ENCODE results near the gene TPST2.
A peak's percentile ranks its signal among the peaks of the same experiment; 100 is the strongest.
"Not testable (repeated sequence)": the region's sequence is repeated elsewhere in the genome, so short reads cannot be mapped to it uniquely, and the experiment has no call there.

The TPST2 gene

GRCh38 chr22:26621663-26622062, 31.7 kb upstream of the TPST2 start, which contains the start of gene CRYBA4:
TSS of gene CRYBA4 (plus strand) at chr22:26621963. CDS start at chr22:26622597, 634 bp downstream.
- FAIRE-seq (no peak), DNase-seq (ENCODE audit: insufficient read length, low spot score) (no peak)
- no peak for TF ChIP-seq PAX5 (IDR thresholded peaks at IDR 0.05; ENCODE audit: insufficient read depth, low read length, severe bottlenecking)
- TF ChIP-seq POLR2AphosphoS5 (IDR thresholded peaks at IDR 0.05; ENCODE audit: low read depth, low read length) = no peak
- TF ChIP-seq POU2F2 (IDR thresholded peaks at IDR 0.05; ENCODE audit: low read depth, low read length) = no peak

GRCh38 chr22:26620197-26620596, 30.3 kb upstream of the TPST2 start:
- FAIRE-seq = no peak
- TF ChIP-seq POU2F2 (IDR thresholded peaks at IDR 0.05; ENCODE audit: low read depth, low read length) = no peak
- no peak for TF ChIP-seq PAX5 (IDR thresholded peaks at IDR 0.05; ENCODE audit: insufficient read depth, low read length, severe bottlenecking)
- TF ChIP-seq POLR2AphosphoS5 (IDR thresholded peaks at IDR 0.05; ENCODE audit: low read depth, low read length) = no peak
- no peak for TF ChIP-seq TAF1 (IDR thresholded peaks at IDR 0.05; ENCODE audit: low read depth, low read length)
- no peak for TF ChIP-seq POLR2A (IDR thresholded peaks at IDR 0.05; ENCODE audit: low read depth, low read length)
- no peak for TF ChIP-seq SPI1 (IDR thresholded peaks at IDR 0.05; ENCODE audit: low read depth, low read length)
- DNase-seq (ENCODE audit: insufficient read length, low spot score) = no peak

GRCh38 chr22:26619510-26619909, 29.6 kb upstream of the TPST2 start:
- FAIRE-seq (no peak), DNase-seq (ENCODE audit: insufficient read length, low spot score) (no peak)
- TF ChIP-seq PAX5 (IDR thresholded peaks at IDR 0.05; ENCODE audit: insufficient read depth, low read length, severe bottlenecking) (no peak), POLR2A (IDR thresholded peaks at IDR 0.05; ENCODE audit: low read depth, low read length) (no peak), POLR2AphosphoS5 (IDR thresholded peaks at IDR 0.05; ENCODE audit: low read depth, low read length) (no peak), TAF1 (IDR thresholded peaks at IDR 0.05; ENCODE audit: low read depth, low read length) (no peak), POU2F2 (IDR thresholded peaks at IDR 0.05; ENCODE audit: low read depth, low read length) (no peak), SPI1 (IDR thresholded peaks at IDR 0.05; ENCODE audit: low read depth, low read length) (no peak)

- DNase-seq (ENCODE audit: insufficient read length, low spot score) = no peak
- peak; percentile 51 for FAIRE-seq
- TF ChIP-seq TAF1 (IDR thresholded peaks at IDR 0.05; ENCODE audit: low read depth, low read length) (no peak), PAX5 (IDR thresholded peaks at IDR 0.05; ENCODE audit: insufficient read depth, low read length, severe bottlenecking) (no peak), POU2F2 (IDR thresholded peaks at IDR 0.05; ENCODE audit: low read depth, low read length) (no peak), POLR2AphosphoS5 (IDR thresholded peaks at IDR 0.05; ENCODE audit: low read depth, low read length) (no peak), POLR2A (IDR thresholded peaks at IDR 0.05; ENCODE audit: low read depth, low read length) (no peak), SPI1 (IDR thresholded peaks at IDR 0.05; ENCODE audit: low read depth, low read length) (no peak)
These were observed 28.5 kb upstream of the TPST2 start for GRCh38 chr22:26618455-26618854.

- no peak for FAIRE-seq
- DNase-seq (ENCODE audit: insufficient read length, low spot score) = no peak
These were observed 27.6 kb upstream of the TPST2 start, which contains the start of gene CRYBB1 for GRCh38 chr22:26617271-26618199. TSS of gene CRYBB1 (minus strand) at chr22:26618027. CDS start at chr22:26616319, 1,708 bp downstream.

GRCh38 chr22:26616650-26617049, 26.7 kb upstream of the TPST2 start:
- DNase-seq (ENCODE audit: insufficient read length, low spot score) (no peak), FAIRE-seq (no peak)
- TF ChIP-seq SPI1 (IDR thresholded peaks at IDR 0.05; ENCODE audit: low read depth, low read length) (no peak), TAF1 (IDR thresholded peaks at IDR 0.05; ENCODE audit: low read depth, low read length) (no peak), POU2F2 (IDR thresholded peaks at IDR 0.05; ENCODE audit: low read depth, low read length) (no peak), POLR2AphosphoS5 (IDR thresholded peaks at IDR 0.05; ENCODE audit: low read depth, low read length) (no peak)

More at GRCh38 chr22:26617271-26618199, 27.6 kb upstream of the TPST2 start, which contains the start of gene CRYBB1:
- TF ChIP-seq POLR2AphosphoS5 (IDR thresholded peaks at IDR 0.05; ENCODE audit: low read depth, low read length) (no peak), PAX5 (IDR thresholded peaks at IDR 0.05; ENCODE audit: insufficient read depth, low read length, severe bottlenecking) (no peak), POLR2A (IDR thresholded peaks at IDR 0.05; ENCODE audit: low read depth, low read length) (no peak), SPI1 (IDR thresholded peaks at IDR 0.05; ENCODE audit: low read depth, low read length) (no peak), TAF1 (IDR thresholded peaks at IDR 0.05; ENCODE audit: low read depth, low read length) (no peak), POU2F2 (IDR thresholded peaks at IDR 0.05; ENCODE audit: low read depth, low read length) (no peak)

GRCh38 chr22:26615830-26616435, 26.0 kb upstream of the TPST2 start:
- TF ChIP-seq PAX5 (IDR thresholded peaks at IDR 0.05; ENCODE audit: insufficient read depth, low read length, severe bottlenecking) = no peak
- no peak for TF ChIP-seq TAF1 (IDR thresholded peaks at IDR 0.05; ENCODE audit: low read depth, low read length)
- no peak for TF ChIP-seq SPI1 (IDR thresholded peaks at IDR 0.05; ENCODE audit: low read depth, low read length)
- TF ChIP-seq POLR2A (IDR thresholded peaks at IDR 0.05; ENCODE audit: low read depth, low read length) = no peak
- TF ChIP-seq POU2F2 (IDR thresholded peaks at IDR 0.05; ENCODE audit: low read depth, low read length) = no peak
- no peak for TF ChIP-seq POLR2AphosphoS5 (IDR thresholded peaks at IDR 0.05; ENCODE audit: low read depth, low read length)
- FAIRE-seq (no peak), DNase-seq (ENCODE audit: insufficient read length, low spot score) (no peak)

GRCh38 chr22:26615149-26615548, 25.2 kb upstream of the TPST2 start:
- DNase-seq (ENCODE audit: insufficient read length, low spot score) (peak; percentile 39), FAIRE-seq (peak; percentile 79)
- TF ChIP-seq POLR2A (IDR thresholded peaks at IDR 0.05; ENCODE audit: low read depth, low read length) (no peak), SPI1 (IDR thresholded peaks at IDR 0.05; ENCODE audit: low read depth, low read length) (peak; percentile 75)

- TF ChIP-seq TAF1 (IDR thresholded peaks at IDR 0.05; ENCODE audit: low read depth, low read length) = no peak
- no peak for TF ChIP-seq POLR2A (IDR thresholded peaks at IDR 0.05; ENCODE audit: low read depth, low read length)
- no peak for TF ChIP-seq SPI1 (IDR thresholded peaks at IDR 0.05; ENCODE audit: low read depth, low read length)
- TF ChIP-seq POU2F2 (IDR thresholded peaks at IDR 0.05; ENCODE audit: low read depth, low read length) = no peak
- no peak for TF ChIP-seq POLR2AphosphoS5 (IDR thresholded peaks at IDR 0.05; ENCODE audit: low read depth, low read length)
- no peak for TF ChIP-seq PAX5 (IDR thresholded peaks at IDR 0.05; ENCODE audit: insufficient read depth, low read length, severe bottlenecking)
- DNase-seq (ENCODE audit: insufficient read length, low spot score) (no peak), FAIRE-seq (no peak)
These were observed 24.4 kb upstream of the TPST2 start for GRCh38 chr22:26614322-26614721.

- not testable (repeated sequence) for FAIRE-seq
These were observed 23.8 kb upstream of the TPST2 start for GRCh38 chr22:26613753-26614152.

More at GRCh38 chr22:26613753-26614152, 23.8 kb upstream of the TPST2 start:
- DNase-seq (ENCODE audit: insufficient read length, low spot score) = not testable (repeated sequence)
